Subcutaneous adipose tissue (tissue), 4 donors: ENCODE results near the gene KLHL6. TPM values are rescaled to one million over a fixed set of nuclear protein-coding genes. Genes with fewer than 3 reads are reported as not detected.

Source experiments
- total RNA-seq, 4 donors: library from RNA; depleted of rRNA; stranded (reverse); fragments of >200 nt; gene quantifications; one replicate each; pipeline ENCODE4 v1.1.0, GENCODE V29; 2016
- TF ChIP-seq, protein P1 (sequence below): fragments of 450-650 bp; IDR thresholded peaks from one replicate; pipeline ENCODE4 v1.5.1; 2016; ENCODE audit warnings: low read depth, mild to moderate bottlenecking, control low read depth, antibody characterized with exemption, moderate library complexity

KLHL6 gene
- total RNA-seq, 4 donors from 2014 or later = 2.4 to 18.7 (median 3.4) TPM

DNA sequence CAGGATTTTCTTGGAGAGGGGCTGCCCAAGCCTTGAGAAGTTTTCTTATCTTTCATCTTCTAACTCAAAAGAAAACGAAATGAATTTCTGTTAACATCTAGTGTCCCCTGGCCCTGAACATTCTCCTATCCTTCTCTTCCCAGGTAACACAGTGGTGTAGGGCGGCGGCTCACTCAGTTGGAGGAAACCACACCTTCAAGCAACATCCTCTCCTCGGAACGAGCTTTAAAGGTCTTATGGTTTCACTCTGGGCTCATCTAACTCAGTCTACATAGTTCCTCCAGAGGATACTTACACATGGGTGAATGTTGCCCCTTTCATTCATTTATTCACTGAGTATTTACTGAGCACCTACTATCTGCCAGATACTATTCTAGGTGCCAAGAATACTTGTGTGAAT, 31.0 kb upstream of the KLHL6 start:
- TF ChIP-seq, protein P1, sequence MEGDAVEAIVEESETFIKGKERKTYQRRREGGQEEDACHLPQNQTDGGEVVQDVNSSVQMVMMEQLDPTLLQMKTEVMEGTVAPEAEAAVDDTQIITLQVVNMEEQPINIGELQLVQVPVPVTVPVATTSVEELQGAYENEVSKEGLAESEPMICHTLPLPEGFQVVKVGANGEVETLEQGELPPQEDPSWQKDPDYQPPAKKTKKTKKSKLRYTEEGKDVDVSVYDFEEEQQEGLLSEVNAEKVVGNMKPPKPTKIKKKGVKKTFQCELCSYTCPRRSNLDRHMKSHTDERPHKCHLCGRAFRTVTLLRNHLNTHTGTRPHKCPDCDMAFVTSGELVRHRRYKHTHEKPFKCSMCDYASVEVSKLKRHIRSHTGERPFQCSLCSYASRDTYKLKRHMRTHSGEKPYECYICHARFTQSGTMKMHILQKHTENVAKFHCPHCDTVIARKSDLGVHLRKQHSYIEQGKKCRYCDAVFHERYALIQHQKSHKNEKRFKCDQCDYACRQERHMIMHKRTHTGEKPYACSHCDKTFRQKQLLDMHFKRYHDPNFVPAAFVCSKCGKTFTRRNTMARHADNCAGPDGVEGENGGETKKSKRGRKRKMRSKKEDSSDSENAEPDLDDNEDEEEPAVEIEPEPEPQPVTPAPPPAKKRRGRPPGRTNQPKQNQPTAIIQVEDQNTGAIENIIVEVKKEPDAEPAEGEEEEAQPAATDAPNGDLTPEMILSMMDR = no peak

DNA sequence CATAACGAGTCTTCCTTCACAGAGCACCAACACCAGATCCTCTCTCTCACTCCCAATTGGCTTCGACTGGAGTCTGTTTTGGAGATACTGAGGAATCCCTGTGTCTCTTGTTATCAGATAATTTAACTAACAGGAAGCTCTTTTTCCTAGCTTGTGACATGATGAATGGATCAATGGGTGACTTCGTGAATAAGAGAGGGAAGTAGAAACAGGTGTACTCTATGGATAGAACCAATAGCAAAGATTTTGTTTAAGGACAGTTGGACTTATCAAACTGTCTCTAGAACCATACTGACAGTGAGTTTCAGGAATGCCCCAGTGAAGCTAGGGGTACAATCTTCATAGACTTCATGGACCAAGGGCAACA, 29.4 kb upstream of the KLHL6 start:
- TF ChIP-seq, protein P1 = no peak

DNA sequence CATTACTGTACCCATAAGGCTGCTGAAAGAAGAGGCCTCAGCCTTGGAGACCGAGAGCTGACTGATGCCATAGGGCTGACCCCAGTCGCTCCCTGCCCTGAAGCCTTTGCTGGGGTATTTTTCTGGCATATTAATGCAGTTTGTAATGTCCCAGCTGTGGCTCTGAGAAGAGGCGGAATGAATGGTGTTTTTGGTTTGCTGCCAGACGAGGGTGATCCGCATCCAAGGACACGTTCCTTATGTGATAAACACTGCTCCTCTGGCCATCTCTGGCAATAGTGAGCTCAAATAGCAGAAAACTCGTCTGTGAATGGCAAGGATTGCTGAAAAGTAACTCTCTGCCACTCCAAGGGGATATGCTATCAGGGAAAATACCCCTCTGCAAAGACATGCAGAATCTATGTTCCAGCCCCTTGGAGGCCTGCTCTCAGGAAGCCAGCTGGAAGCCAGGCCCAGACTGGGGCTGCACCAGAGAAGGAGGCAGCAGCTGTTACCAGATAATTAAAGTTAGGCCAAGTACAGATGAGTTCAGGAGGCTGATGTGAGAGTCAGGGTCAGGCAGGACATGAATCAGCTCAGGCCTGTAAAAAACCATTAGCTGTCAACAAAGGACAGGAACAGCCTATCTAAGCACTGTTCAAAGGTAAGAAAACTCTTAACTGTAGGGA, 28.9 kb upstream of the KLHL6 start:
- TF ChIP-seq, protein P1 = no peak

- TF ChIP-seq, protein P1 = no peak
Measured at GRCh38 chr3:183583331-183584245, 28.1 kb upstream of the KLHL6 start.

GRCh38 chr3:183582161-183582560, 26.7 kb upstream of the KLHL6 start:
- TF ChIP-seq, protein P1 = no peak

DNA sequence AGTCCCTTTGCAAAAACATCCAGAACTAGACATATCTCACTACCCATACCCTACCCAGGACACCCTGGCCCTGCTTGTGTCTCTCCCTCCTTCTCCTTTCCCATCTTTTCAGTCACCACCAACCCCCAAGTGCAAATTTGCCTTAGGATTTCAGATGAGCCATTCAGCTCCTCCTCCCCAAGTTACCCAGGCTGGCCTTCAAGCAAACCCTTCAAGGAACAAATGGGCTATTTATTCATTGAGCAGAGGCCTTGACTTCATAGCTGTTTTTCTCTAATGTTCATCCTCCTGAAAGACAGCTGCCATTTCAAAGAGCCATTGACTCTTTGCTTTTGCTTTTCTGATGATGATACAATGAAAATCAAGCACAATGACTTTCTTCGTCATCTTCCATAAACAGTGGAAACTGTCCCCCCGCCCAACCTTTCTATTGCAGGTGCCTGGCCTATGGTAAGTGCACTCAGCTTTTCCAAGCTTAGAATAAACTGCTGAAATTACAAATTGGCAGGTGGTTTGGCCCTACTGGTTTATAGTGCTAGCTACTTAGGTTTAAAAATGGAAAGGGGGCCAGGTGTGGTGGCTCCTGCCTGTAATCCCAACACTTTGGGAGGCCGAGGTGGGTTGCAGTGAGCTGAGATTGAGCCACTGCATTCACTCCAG, 26.1 kb upstream of the KLHL6 start:
- TF ChIP-seq, protein P1 = no peak
